MM.1S (cell line): Measurements from ENCODE around the gene CCL25.
"Not testable (repeated sequence)": the region's sequence is repeated elsewhere in the genome, so short reads cannot be mapped to it uniquely, and the experiment has no call there.

Experiments used
- DNase-seq: peaks from one replicate; pipeline ENCODE4 v3.0.0-alpha.2; 2015
- H2AFZ ChIP-seq: fragments of 300-600 bp; sonication (generic); 2 replicates; pipeline ENCODE4 v1.6.0; 2016; ENCODE audit warnings: antibody characterized with exemption, low read length
- H3F3A ChIP-seq: fragments of 300-600 bp; sonication (generic); 2 replicates; pipeline ENCODE4 v1.6.1; 2016; ENCODE audit warnings: mild to moderate bottlenecking, antibody characterized with exemption, low read length, moderate library complexity, mixed read lengths; ENCODE audit not compliant: insufficient read depth
- H3K27ac ChIP-seq: fragments of 300-600 bp; sonication (generic); 2 replicates; pipeline ENCODE4 v1.5.1; 2016; ENCODE audit warnings: mild to moderate bottlenecking, low read length
- H3K27me3 ChIP-seq: fragments of 300-600 bp; sonication (generic); replicated peaks from 2 replicates; pipeline ENCODE4 v1.6.0; 2016; ENCODE audit warnings: low read length; ENCODE audit not compliant: insufficient read depth
- H3K36me3 ChIP-seq: fragments of 300-600 bp; sonication (generic); replicated peaks from 2 replicates; pipeline ENCODE4 v1.6.1; 2016; ENCODE audit warnings: mild to moderate bottlenecking, low read length, mixed read lengths; ENCODE audit not compliant: insufficient read depth
- H3K4me1 ChIP-seq: fragments of 300-600 bp; sonication (generic); 2 replicates; pipeline ENCODE4 v1.6.1; 2016; ENCODE audit warnings: low read length, mixed read lengths
- H3K4me2 ChIP-seq: fragments of 300-600 bp; sonication (generic); 2 replicates; pipeline ENCODE4 v1.6.0; 2016; ENCODE audit warnings: low read depth, low read length
- H3K4me3 ChIP-seq: fragments of 300-600 bp; sonication (generic); 2 replicates; pipeline ENCODE4 v1.5.1; 2016; ENCODE audit warnings: low read length, mixed read lengths
- H3K79me2 ChIP-seq: fragments of 300-600 bp; sonication (generic); 2 replicates; pipeline ENCODE4 v1.6.1; 2016; ENCODE audit warnings: mixed run types, low read length, mixed read lengths
- H3K9ac ChIP-seq: fragments of 300-600 bp; sonication (generic); 2 replicates; pipeline ENCODE4 v1.6.1; 2016; ENCODE audit warnings: low read length, mixed read lengths
- H3K9me2 ChIP-seq: fragments of 300-600 bp; sonication (generic); replicated peaks from 2 replicates; pipeline ENCODE4 v1.6.1; 2016; ENCODE audit warnings: mild to moderate bottlenecking, low read length, mixed read lengths; ENCODE audit not compliant: insufficient read depth
- H3K9me3 ChIP-seq: fragments of 300-600 bp; sonication (generic); replicated peaks from 2 replicates; pipeline ENCODE4 v1.6.1; 2016; ENCODE audit warnings: mild to moderate bottlenecking, low read length, mixed read lengths; ENCODE audit not compliant: insufficient read depth
- H4K20me1 ChIP-seq: fragments of 300-600 bp; sonication (generic); 2 replicates; pipeline ENCODE4 v1.6.1; 2016; ENCODE audit warnings: mild to moderate bottlenecking, low read length, moderate library complexity, mixed read lengths; ENCODE audit not compliant: insufficient read depth
- CTCF ChIP-seq: fragments of 300-600 bp; sonication (generic); IDR thresholded peaks from 2 replicates; pipeline ENCODE4 v1.5.1; 2016; ENCODE audit warnings: antibody characterized with exemption, low read length, mixed read lengths
- EZH2 ChIP-seq: fragments of 300-600 bp; sonication (generic); optimal IDR thresholded peaks from 2 replicates; pipeline ENCODE3; 2017; ENCODE audit warnings: low read depth, mild to moderate bottlenecking, antibody characterized with exemption, low read length, mixed read lengths
- EZH2phosphoT487 ChIP-seq: fragments of 300-600 bp; sonication (generic); IDR thresholded peaks from 2 replicates; pipeline ENCODE4 v1.6.1; 2018; ENCODE audit warnings: antibody characterized with exemption, low read length

CCL25 gene

GRCh38 chr19:8025316-8025715, 27.2 kb upstream of the CCL25 start:
- no peaks in the 10 kb centered on the region for H3K9me3 ChIP-seq
- no peaks in the 10 kb centered on the region for H3K79me2 ChIP-seq
- H3K36me3 ChIP-seq, result no peaks in the 10 kb centered on the region
- H3K9ac ChIP-seq, result no peak overlapping the region
- H3K4me2 ChIP-seq, result no peak overlapping the region
- H3F3A ChIP-seq, result no peaks in the 10 kb centered on the region
- H4K20me1 ChIP-seq, result no peaks in the 10 kb centered on the region
- no peak overlapping the region for H2AFZ ChIP-seq
- H3K4me3 ChIP-seq, result no peak overlapping the region
- H3K27ac ChIP-seq, result no peak overlapping the region
- no peaks in the 10 kb centered on the region for H3K4me1 ChIP-seq
- TF ChIP-seq CTCF, result no peak
- TF ChIP-seq EZH2, result no peak
- TF ChIP-seq EZH2phosphoT487, result no peak
- peaks cover 83% of the 10 kb centered on the region for H3K27me3 ChIP-seq
- no peak for DNase-seq
- no peaks in the 10 kb centered on the region for H3K9me2 ChIP-seq

- no peak for DNase-seq
- Histone ChIP-seq H3K27me3 (peaks cover 82% of the 10 kb centered on the region), H3K4me2 (no peak overlapping the region), H3K9ac (no peak overlapping the region), H3K9me2 (no peaks in the 10 kb centered on the region), H3K4me1 (no peaks in the 10 kb centered on the region), H2AFZ (no peak overlapping the region), H3K27ac (no peak overlapping the region), H3K79me2 (no peaks in the 10 kb centered on the region), H4K20me1 (no peaks in the 10 kb centered on the region), H3F3A (no peaks in the 10 kb centered on the region), H3K9me3 (no peaks in the 10 kb centered on the region), H3K36me3 (no peaks in the 10 kb centered on the region), H3K4me3 (no peak overlapping the region)
- no peak for TF ChIP-seq EZH2phosphoT487
- no peak for TF ChIP-seq EZH2
- TF ChIP-seq CTCF, result no peak
Observed at GRCh38 chr19:8028951-8029491, 23.5 kb upstream of the CCL25 start.

- H3K27me3 ChIP-seq, result peaks cover 85% of the 10 kb centered on the region
- H3F3A ChIP-seq, result no peaks in the 10 kb centered on the region
- H3K9me3 ChIP-seq, result no peaks in the 10 kb centered on the region
- no peak overlapping the region for H3K4me3 ChIP-seq
- no peaks in the 10 kb centered on the region for H3K79me2 ChIP-seq
- H3K9ac ChIP-seq, result no peak overlapping the region
- H3K9me2 ChIP-seq, result no peaks in the 10 kb centered on the region
- no peaks in the 10 kb centered on the region for H3K4me1 ChIP-seq
- no peak overlapping the region for H2AFZ ChIP-seq
- TF ChIP-seq CTCF (no peak), EZH2phosphoT487 (no peak), EZH2 (no peak)
- no peaks in the 10 kb centered on the region for H3K36me3 ChIP-seq
- H3K27ac ChIP-seq, result no peak overlapping the region
- no peaks in the 10 kb centered on the region for H4K20me1 ChIP-seq
- no peak for DNase-seq
- H3K4me2 ChIP-seq, result no peak overlapping the region
Observed at GRCh38 chr19:8030960-8031359, 21.6 kb upstream of the CCL25 start.

GRCh38 chr19:8033287-8034177, 19.0 kb upstream of the CCL25 start:
- H3K27me3 ChIP-seq, result peaks cover 86% of the 10 kb centered on the region
- H2AFZ ChIP-seq, H3K36me3 ChIP-seq, H3K4me2 ChIP-seq, H3K79me2 ChIP-seq, H3K4me1 ChIP-seq, H3K4me3 ChIP-seq, H3K9me2 ChIP-seq, DNase-seq, H3K9me3 ChIP-seq, H4K20me1 ChIP-seq, H3K9ac ChIP-seq, H3K27ac ChIP-seq, H3F3A ChIP-seq: not testable (repeated sequence)
